ENCODE results near the gene SLC15A3. TPM values are rescaled to one million over a fixed set of nuclear protein-coding genes. Genes with fewer than 3 reads are reported as not detected.
A peak's percentile ranks its signal among the peaks of the same experiment; 100 is the strongest.

The SLC15A3 gene
- 1 to 10 TPM; 2.0 to 6.2 TPM for total RNA-seq

DNA sequence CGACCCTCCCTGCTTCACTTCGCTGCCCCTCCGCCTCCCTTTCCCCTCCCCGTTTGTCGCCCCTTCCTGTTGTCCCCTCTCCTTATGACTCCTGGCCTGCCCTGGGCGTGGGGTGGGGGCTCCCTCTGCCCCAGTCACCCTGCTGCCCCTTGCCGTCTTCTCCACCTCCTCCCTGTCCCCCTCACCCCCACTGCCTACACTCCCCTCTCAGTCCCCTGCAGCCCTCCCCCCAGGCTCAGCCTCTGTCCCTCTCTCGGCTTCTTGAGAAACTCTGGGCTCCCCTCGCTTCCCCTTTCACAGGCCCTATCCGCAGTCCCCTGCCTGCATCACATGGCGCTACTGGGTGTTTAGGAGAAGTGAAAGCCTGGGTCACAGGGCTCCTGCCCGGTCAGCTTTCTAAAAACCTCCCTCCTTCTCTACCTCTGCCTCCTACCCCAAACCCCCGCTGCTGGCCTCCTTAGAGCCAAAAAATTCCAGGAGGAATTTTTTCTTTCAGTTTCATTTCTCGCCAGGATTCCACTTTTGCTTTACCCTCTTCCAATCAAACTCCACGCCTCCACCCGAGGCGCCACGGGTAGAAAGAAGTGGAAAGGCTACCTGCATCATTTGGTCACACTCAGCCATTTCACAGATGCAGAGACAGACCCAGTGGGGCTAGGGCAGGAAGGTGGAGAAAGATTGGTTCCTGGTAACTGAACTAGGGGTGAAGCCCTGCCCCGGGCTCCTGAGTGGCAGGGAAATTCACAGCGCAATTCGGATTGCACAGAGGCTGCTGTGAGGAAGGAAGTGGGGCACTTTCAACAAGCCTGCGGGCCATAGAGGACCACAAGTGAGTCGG lies at the start of gene SLC15A3:
SLC15A3 (minus strand) TSS at position 273 of the 838 bp plus-strand sequence. CDS start 625 bp downstream, outside the sequence.
- intact Hi-C loops (cut with DNase I) = no loop called here
- Histone ChIP-seq H3K36me3 (replicated peaks in 1 of 2; ENCODE audit: insufficient read depth in 1 of 2, low read depth in 2 of 2) (no peaks in the 10 kb centered on the region), H3K27ac (peak within 1 kb of the TSS in 3 of 4 donors; percentile 62 to 80 (median 62)), H3K4me1 (no peaks in the 10 kb centered on the region), H3K27me3 (peaks cover 0 to 5% of the 10 kb centered on the region in 2 donors), H3K4me3 (no peak within 1 kb of the TSS), H3K9me3 (no peaks in the 10 kb centered on the region)
- peak in 2 of 4 donors; percentile 30 to 78 for DNase-seq
- WGBS, 2 donors = 45 to 54% methylated on average over 19 to 22 of the region's 23 CpGs
- ATAC-seq = peak; percentile 36
- TF ChIP-seq CTCF (IDR thresholded peaks at IDR 0.05) (no peak), POLR2A (IDR thresholded peaks at IDR 0.05) (peak in 1 of 3 donors; percentile 55)

- H3K4me3 ChIP-seq = no peak overlapping the region
- DNase-seq = no peak
- ATAC-seq = no peak
- H3K36me3 ChIP-seq (replicated peaks in 1 of 2; ENCODE audit: insufficient read depth in 1 of 2, low read depth in 2 of 2) = no peaks in the 10 kb centered on the region
- H3K27ac ChIP-seq = no peak overlapping the region
- no peak for TF ChIP-seq CTCF (IDR thresholded peaks at IDR 0.05)
- no peak for TF ChIP-seq POLR2A (IDR thresholded peaks at IDR 0.05)
- intact Hi-C loops (cut with DNase I) = no loop called here
- H3K4me1 ChIP-seq = peaks cover 17% of the 10 kb centered on the region
- WGBS, 2 donors = 72% methylated on average over 10 to 11 of the region's 11 CpGs
- no peaks in the 10 kb centered on the region for H3K9me3 ChIP-seq
- no peaks in the 10 kb centered on the region for H3K27me3 ChIP-seq
Observed at GRCh38 chr11:61000426-61000825, 48.5 kb upstream of the SLC15A3 start.

GRCh38 chr11:60996381-60997138 lies 44.6 kb upstream of the SLC15A3 start:
- Histone ChIP-seq H3K9me3 (no peaks in the 10 kb centered on the region), H3K27ac (peak overlapping the region; percentile 58 to 81 (median 73)), H3K4me1 (peaks cover 28% of the 10 kb centered on the region), H3K36me3 (replicated peaks in 1 of 2; ENCODE audit: insufficient read depth in 1 of 2, low read depth in 2 of 2) (no peaks in the 10 kb centered on the region), H3K4me3 (no peak overlapping the region), H3K27me3 (no peaks in the 10 kb centered on the region)
- ATAC-seq (peak; percentile 96), DNase-seq (peak; percentile 90 to 96 (median 96))
- intact Hi-C loops (cut with DNase I) = no loop called here
- no peak for TF ChIP-seq CTCF (IDR thresholded peaks at IDR 0.05)
- TF ChIP-seq POLR2A (IDR thresholded peaks at IDR 0.05) = peak in 1 of 3 donors; percentile 5
- WGBS, 2 donors = 0 to 24% methylated on average over 3 to 13 of the region's 13 CpGs

GRCh38 chr11:60995798-60996197 lies 43.8 kb upstream of the SLC15A3 start:
- Histone ChIP-seq H3K4me3 (no peak overlapping the region), H3K27ac (peak overlapping the region in 3 of 4 donors; percentile 58 to 81 (median 69)), H3K9me3 (no peaks in the 10 kb centered on the region), H3K27me3 (no peaks in the 10 kb centered on the region), H3K36me3 (replicated peaks in 1 of 2; ENCODE audit: insufficient read depth in 1 of 2, low read depth in 2 of 2) (no peaks in the 10 kb centered on the region), H3K4me1 (peaks cover 28% of the 10 kb centered on the region)
- intact Hi-C loops (cut with DNase I) = no loop called here
- DNase-seq (no peak), ATAC-seq (no peak)
- TF ChIP-seq CTCF (IDR thresholded peaks at IDR 0.05) = no peak
- WGBS, 2 donors = 53 to 68% methylated on average over 7 of the region's 7 CpGs
